ENCODE results near the gene GPC1.

DNA sequence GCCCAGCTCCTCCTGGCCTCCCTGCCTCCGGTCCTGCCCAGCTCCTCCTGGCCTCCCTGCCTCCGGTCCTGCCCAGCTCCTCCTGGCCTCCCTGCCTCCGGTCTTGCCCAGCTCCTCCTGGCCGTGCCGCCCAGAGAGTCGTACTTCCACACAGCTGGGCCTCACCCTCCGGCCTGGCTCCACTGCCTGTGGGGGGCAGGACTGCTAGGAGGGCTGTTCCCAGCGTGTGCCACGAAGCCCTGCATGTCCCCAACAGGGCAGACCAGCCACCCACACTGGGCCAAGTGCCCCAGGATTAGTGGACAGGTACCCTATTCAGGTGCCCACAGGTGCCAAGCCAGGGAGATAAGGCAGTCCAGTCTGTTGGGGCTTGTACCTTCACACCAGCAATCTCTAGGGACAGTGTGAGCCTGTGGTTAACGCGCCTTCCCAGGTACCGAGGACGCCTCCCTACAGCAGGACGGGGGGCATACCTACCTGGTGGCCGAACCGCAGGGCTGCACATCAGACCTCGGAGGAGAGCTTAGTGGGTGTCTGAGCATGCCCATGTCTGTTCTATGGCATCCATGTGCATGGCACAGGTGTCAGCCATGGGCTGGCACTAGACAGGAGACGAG is 5.3 kb downstream of the GPC1 start:
- no peak for TF ChIP-seq ZBTB21 (tag by site-specific recombination; IDR thresholded peaks at IDR 0.05)
- TF ChIP-seq, protein P1, sequence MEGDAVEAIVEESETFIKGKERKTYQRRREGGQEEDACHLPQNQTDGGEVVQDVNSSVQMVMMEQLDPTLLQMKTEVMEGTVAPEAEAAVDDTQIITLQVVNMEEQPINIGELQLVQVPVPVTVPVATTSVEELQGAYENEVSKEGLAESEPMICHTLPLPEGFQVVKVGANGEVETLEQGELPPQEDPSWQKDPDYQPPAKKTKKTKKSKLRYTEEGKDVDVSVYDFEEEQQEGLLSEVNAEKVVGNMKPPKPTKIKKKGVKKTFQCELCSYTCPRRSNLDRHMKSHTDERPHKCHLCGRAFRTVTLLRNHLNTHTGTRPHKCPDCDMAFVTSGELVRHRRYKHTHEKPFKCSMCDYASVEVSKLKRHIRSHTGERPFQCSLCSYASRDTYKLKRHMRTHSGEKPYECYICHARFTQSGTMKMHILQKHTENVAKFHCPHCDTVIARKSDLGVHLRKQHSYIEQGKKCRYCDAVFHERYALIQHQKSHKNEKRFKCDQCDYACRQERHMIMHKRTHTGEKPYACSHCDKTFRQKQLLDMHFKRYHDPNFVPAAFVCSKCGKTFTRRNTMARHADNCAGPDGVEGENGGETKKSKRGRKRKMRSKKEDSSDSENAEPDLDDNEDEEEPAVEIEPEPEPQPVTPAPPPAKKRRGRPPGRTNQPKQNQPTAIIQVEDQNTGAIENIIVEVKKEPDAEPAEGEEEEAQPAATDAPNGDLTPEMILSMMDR (tag by site-specific recombination; IDR thresholded peaks at IDR 0.05): no peak
- no peak for TF ChIP-seq ZEB2 (tag by site-specific recombination; IDR thresholded peaks at IDR 0.05)
- no peak for TF ChIP-seq ZNF292 (tag by site-specific recombination; IDR thresholded peaks at IDR 0.05; ENCODE audit: borderline replicate concordance, low read depth)
- no peak for TF ChIP-seq YY1 (tag by site-specific recombination; IDR thresholded peaks at IDR 0.05)

Data from HEK293 (cell line).